Measurements from ENCODE around the gene PRR7. TPM values are rescaled to one million over a fixed set of nuclear protein-coding genes. Genes with fewer than 3 reads are reported as not detected.
A peak's percentile ranks its signal among the peaks of the same experiment; 100 is the strongest.

PRR7 gene
- polyA plus RNA-seq, 1 donor, result 0.96 TPM

- DNase-seq, result no peak
Measured at GRCh38 chr5:177469750-177470525, 23.3 kb downstream of the PRR7 start.

GRCh38 chr5:177470759-177471536 lies 24.3 kb downstream of the PRR7 start:
- no peak for DNase-seq

- no peak for DNase-seq
Measured at GRCh38 chr5:177471610-177472356, 25.2 kb downstream of the PRR7 start.

- no peak for DNase-seq
Measured at GRCh38 chr5:177472460-177473442, 26.1 kb downstream of the PRR7 start.

- DNase-seq, result peak; percentile 70
Measured at GRCh38 chr5:177473443-177474001, 26.9 kb downstream of the PRR7 start, which contains the start of gene DBN1. Gene DBN1 (minus strand): TSS chr5:177473634. CDS start chr5:177473521, 113 bp downstream.

DNA sequence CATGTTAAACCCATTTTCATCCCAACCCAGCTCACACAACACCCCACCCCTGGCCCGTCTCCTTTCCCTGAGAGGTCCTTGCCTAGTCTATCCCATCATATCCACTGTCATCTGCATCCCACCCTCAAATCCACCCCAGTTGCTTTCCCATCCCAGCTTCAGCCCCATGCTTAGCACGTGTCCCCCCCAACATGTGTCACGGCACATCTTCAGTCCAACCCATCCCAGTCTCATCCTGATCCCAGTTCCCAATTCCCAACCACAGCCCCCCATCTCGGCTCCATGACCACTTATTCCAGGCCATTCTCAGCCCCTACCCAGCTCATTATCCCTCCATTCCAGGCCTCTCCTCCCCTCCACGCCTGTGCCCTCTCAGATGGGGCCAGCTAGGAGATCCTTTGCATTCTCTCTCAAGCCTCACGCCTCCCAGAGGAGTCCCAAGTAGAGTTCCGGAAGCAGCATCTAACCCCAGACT lies 27.4 kb downstream of the PRR7 start:
- DNase-seq, result no peak

- DNase-seq, result no peak
Measured at GRCh38 chr5:177474846-177475562, 28.4 kb downstream of the PRR7 start.

GRCh38 chr5:177475563-177476427 lies 29.2 kb downstream of the PRR7 start:
- no peak for DNase-seq

DNA sequence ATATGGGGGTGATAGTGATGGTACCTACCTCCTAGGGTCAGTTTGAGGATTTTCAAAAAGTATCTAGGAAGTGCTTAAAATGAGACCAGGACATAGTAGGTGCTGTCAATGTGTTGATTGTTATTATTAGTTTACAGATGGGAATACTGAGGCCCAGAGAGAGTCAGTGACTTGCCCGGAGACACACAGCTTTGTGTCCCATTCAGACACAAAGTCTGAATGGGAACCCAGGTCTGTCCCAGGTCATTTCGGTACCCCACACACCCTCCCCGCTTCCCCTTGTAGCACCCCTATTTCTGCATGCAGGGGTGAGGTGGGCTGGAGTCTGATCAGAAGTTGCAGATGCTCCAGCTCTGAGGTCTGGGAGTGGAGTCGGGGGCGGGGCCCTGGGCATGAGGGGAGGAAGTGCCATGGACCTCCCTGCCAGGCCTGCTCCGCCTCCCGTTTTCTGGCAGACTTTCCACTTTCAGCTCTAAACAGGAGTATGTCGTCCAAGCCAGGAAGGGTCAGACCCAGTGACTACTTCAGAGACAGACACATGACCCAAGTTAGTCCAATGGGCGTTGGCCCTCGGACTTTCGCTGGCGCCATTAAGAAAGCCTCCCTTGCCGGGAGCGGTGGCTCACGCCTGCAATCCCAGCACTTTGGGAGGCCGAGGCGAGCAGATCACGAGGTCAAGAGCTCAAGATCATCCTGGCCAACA lies 30.1 kb downstream of the PRR7 start:
- DNase-seq, result no peak

DNA sequence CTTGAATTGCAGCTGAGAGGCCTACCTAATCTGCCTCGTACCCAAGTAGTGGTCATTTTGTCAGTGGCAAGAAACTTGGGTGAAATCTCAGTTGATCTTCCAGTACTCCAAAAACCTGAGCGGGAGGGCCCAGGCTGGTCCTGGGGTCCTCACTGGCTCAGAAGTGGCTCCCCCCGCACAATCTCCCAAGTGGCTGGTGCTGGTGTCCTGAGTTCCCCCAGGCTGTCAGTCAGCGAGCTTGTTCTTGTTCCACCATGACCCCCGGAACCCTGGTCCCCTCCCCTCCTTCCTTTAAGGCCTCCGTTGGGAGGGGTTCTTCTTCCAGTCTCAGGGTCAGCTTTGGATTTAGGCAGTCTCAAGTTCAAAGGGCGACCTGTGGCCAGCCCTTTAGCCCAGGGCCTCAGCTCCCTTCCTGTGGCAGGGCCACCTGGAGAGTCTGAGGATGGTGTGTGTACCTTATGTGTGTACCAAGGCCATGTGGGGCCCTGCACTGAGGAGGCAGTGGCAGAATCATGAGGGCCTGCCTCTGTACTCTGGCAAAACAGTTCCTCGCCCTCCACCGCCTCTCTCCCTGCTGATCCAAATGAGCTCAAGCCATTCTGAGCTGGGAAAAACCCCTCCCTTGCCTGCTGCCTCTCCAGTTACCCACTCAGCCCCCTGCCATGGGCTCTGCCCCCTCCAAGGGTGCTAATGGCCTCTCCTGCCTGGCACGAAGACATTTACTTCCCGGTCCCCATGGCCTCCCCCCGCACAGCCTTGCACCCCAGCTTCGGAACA lies 31.3 kb downstream of the PRR7 start:
- no peak for DNase-seq

GRCh38 chr5:177478711-177479646 lies 32.4 kb downstream of the PRR7 start:
- DNase-seq, result no peak

GRCh38 chr5:177479774-177480173 lies 33.2 kb downstream of the PRR7 start:
- no peak for DNase-seq

DNA sequence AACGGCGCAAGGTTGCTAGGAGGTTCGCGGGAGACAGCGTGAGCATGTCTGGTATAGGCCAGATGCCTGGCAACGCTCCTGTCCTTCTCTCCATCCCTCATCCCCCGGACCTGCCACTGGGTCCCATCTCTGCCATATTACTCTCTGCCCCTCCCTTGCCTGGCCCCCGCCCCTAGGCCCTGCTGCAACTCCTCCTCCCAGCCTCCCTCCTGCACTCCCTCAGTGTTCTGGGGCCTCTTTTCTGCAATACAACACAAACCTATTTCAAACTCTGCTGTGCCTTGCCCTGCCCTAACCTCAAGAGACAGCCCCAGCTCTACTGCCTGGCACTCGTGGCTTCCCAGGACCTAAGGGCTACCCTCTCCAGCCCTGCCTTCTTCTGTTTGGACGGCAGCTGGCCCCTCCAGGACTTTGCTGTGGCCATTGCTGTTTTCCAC lies 35.8 kb downstream of the PRR7 start:
- DNase-seq, result no peak

DNA sequence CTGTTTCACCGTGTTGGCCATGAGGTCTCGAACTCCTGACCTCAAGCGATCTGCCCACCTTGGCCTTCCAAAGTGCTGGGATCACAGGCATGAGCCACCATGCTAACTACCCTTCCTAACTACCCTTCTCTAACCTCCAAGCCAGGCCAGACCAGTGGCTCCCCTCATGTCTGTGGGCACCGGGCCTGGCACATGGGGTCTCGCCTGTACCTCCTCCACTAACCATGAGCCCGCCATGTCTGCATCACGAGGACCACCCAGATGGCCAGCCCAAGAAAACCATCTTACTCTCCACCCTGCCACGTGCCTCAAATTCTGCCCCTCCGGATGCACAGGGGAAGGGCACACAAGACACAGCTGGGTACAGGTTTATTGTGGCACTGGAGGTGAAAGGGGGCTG lies 36.4 kb downstream of the PRR7 start:
- DNase-seq, result no peak

- no peak for DNase-seq
Measured at GRCh38 chr5:177483994-177484901, 37.6 kb downstream of the PRR7 start.
